Ovary (tissue), 9 donors: ENCODE measurements around the gene PPP6R3. TPM values are rescaled to one million over a fixed set of nuclear protein-coding genes. Genes with fewer than 3 reads are reported as not detected.

ENCODE experiments used
- DNase-seq, 5 donors: peaks; one replicate each; pipeline ENCODE4 v3.0.0-alpha.2; 2019 to 2020
- H3K27ac ChIP-seq, 2 donors: fragments of 200-600 bp; one replicate each; pipeline versions ENCODE4 v1.5.1 to v1.8.0; 2019 to 2022
- H3K27me3 ChIP-seq: fragments of 200-600 bp; one replicate; pipeline ENCODE4 v1.8.0; 2022
- H3K36me3 ChIP-seq: fragments of 200-600 bp; sonication (generic); one replicate; pipeline ENCODE4 v1.5.1; 2019
- H3K4me1 ChIP-seq: one replicate; pipeline ENCODE4 v1.8.1; 2013; ENCODE audit warnings: mild to moderate bottlenecking, moderate library complexity; ENCODE audit not compliant: insufficient read depth
- H3K4me3 ChIP-seq: fragments of 200-600 bp; sonication (generic); one replicate; pipeline ENCODE4 v1.5.1; 2017
- H3K9me3 ChIP-seq, 2 donors: fragments of 200-600 bp in 1 of 2; sonication (generic) in 1 of 2; one replicate each; pipeline versions ENCODE4 v1.5.1 to v1.8.1; 2013 to 2019; ENCODE audit warnings: mild to moderate bottlenecking in 1 of 2, moderate library complexity in 1 of 2
- EP300 ChIP-seq: sonication (generic); formaldehyde crosslinking; IDR thresholded peaks from one replicate; pipeline ENCODE4 v1.6.1; 2017; ENCODE audit warnings: antibody characterized with exemption
- POLR2A ChIP-seq: fragments of 450-650 bp; IDR thresholded peaks from one replicate; pipeline ENCODE4 v1.6.1; 2017; ENCODE audit warnings: antibody characterized with exemption, mild to moderate bottlenecking, moderate library complexity
- WGBS, 3 donors: extraction: QIAGEN DNeasy Blood & Tissue Kit in 1 of 3; methylation state at CpG; one replicate each; pipeline versions ENCODE4 v1.1.5 to v1.1.7; 2013 to 2017; 5-methylcytosine and 5-hydroxymethylcytosine counted together
- intact Hi-C, 4 donors: fragments of 100-400 bp; cut with DNase I; formaldehyde crosslinking; loops; one replicate each; pipeline versions ENCODE4 v1.11.0 to v1.15.1; 2022 to 2023
- polyA plus RNA-seq, 2 donors: library from polyadenylated mRNA; stranded (reverse); fragments of 200-250 nt in 1 of 2; fragments of 350-450 nt in 1 of 2; fragmentation: Illumina TruSeq in 1 of 2; extraction: RNeasy Lipid Tissue Mini Kit (QIAGEN cat#74804) in 1 of 2; gene quantifications; one replicate each; pipeline ENCODE4 v1.2.3, GENCODE V29; 2013 to 2014
- total RNA-seq, 7 donors: library from RNA; depleted of rRNA in 2 of 7; stranded (reverse); fragments of >200 nt in 2 of 7; fragmentation: NEBNext Ultra II Directional in 3 of 7; extraction: Animal tissue kit (Norgen Biotek cat#: 25700) in 3 of 7; gene quantifications; one replicate each; pipeline versions ENCODE4 v1.1.0 to v1.2.4, GENCODE V29; 2016 to 2023
- TF ChIP-seq, protein P1 (sequence below), 3 donors: fragments of 450-650 bp in 2 of 3; fragments of 200-600 bp in 1 of 3; IDR thresholded peaks; one replicate each; pipeline versions ENCODE4 v1.5.1 to v1.8.0; 2016 to 2022; ENCODE audit warnings: antibody characterized with exemption in 3 of 3, mild to moderate bottlenecking in 1 of 3
- donor health status: DM: no; HTN: no; CAD: no; lungs with moderate emphysema.
- donor health status: DM: no; HTN: no; CAD: no.
- donor health status: Bipolar disorder and iron deficiency.
- donor health status: DM: yes; HTN: yes; CAD: no.
- donor health status: DM: no; HTN: no; CAD: no.
- donor health status: DM: yes; HTN: yes; CAD: no.

Gene PPP6R3
- total and polyA plus RNA-seq, 9 donors: 36.4 to 122 (median 103) TPM

DNA sequence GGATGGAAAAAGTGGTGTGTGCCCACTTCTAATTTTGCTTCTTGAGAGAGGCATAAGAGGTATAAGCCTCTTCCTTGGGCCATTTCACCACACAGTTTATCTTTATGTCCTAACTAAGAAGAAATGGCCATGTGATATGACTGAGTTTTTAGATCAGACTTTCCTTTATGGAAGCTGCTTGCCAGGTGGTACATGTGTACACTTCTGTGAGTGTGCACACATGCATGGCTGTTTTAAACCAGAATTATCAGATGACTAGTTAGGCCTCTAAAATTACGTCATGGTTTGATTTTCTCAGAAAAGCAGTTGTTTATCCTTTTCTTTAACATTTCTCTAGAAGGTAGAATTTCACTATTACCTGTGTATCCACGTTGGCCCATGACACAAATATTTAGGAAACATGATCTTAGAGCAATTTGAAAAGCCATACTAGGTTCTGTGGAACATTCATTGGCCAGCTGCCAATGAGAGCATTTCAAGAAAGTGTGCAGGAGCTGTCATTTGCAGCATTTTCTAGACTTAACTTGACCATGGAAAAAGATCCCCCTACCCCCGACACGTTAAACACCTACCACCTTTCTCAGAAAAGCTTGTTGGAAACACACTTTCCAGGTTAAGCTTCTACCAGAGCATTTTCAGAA lies 114.6 kb downstream of the PPP6R3 start:
- Histone ChIP-seq H3K4me3 (no peak overlapping the region), H3K9me3 (no peaks in the 10 kb centered on the region), H3K27ac (no peak overlapping the region), H3K4me1 (no peaks in the 10 kb centered on the region), H3K27me3 (no peaks in the 10 kb centered on the region), H3K36me3 (no peaks in the 10 kb centered on the region)
- no peak for TF ChIP-seq POLR2A
- no peak for TF ChIP-seq EP300
- TF ChIP-seq, protein P1, sequence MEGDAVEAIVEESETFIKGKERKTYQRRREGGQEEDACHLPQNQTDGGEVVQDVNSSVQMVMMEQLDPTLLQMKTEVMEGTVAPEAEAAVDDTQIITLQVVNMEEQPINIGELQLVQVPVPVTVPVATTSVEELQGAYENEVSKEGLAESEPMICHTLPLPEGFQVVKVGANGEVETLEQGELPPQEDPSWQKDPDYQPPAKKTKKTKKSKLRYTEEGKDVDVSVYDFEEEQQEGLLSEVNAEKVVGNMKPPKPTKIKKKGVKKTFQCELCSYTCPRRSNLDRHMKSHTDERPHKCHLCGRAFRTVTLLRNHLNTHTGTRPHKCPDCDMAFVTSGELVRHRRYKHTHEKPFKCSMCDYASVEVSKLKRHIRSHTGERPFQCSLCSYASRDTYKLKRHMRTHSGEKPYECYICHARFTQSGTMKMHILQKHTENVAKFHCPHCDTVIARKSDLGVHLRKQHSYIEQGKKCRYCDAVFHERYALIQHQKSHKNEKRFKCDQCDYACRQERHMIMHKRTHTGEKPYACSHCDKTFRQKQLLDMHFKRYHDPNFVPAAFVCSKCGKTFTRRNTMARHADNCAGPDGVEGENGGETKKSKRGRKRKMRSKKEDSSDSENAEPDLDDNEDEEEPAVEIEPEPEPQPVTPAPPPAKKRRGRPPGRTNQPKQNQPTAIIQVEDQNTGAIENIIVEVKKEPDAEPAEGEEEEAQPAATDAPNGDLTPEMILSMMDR (IDR thresholded peaks at IDR 0.05): no peak
- intact Hi-C loops: no loop called here
- no peak for DNase-seq
- WGBS, 3 donors: 88 to 94% (median 90%) methylated on average over 4 of the region's 4 CpGs

DNA sequence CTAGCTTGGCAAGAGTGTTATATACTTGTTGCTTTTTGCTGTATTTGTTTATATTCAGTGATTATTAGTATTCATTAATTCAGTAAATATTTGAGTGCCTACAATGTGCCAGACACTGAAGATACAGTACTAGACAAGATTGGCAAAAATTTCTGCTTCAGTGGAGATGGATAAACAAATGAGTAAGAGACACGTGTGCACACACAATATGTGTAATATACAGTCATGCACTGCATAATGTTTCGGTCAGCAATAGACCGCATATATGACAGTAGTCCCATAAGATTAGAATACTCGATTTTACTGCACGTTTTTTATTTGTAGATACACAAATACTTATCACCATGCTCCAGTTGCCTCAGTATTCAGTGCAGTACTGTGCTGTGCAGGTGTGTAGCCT lies 118.9 kb downstream of the PPP6R3 start:
- peaks cover 1% of the 10 kb centered on the region for H3K4me1 ChIP-seq
- no peaks in the 10 kb centered on the region for H3K9me3 ChIP-seq
- 88 to 91% (median 90%) methylated on average over 5 of the region's 5 CpGs for WGBS, 3 donors
- no peaks in the 10 kb centered on the region for H3K27me3 ChIP-seq
- no peak for DNase-seq
- intact Hi-C loops: no loop called here
- TF ChIP-seq, protein P1 (IDR thresholded peaks at IDR 0.05): no peak
- TF ChIP-seq POLR2A (no peak), EP300 (no peak)
- H3K4me3 ChIP-seq: no peak overlapping the region
- no peak overlapping the region for H3K27ac ChIP-seq
- H3K36me3 ChIP-seq: no peaks in the 10 kb centered on the region

DNA sequence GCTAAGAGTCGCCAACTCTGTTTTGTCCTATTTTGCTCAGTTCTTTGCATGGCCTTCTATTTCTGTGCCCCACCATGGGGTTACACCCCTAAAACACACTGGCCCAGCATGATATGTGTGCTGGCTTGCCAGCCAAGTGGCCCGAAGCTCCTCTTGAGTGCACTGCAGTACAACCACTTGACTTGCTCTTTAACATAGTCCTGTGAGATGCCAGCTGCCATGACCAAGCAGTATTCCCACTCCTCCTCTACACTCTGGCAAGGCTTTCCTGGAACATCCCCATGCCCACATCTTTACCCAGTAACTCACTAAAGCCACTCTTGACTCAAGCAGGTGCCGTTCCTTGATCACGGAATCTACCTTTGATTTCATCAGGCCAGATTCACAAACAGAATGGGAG lies 120.9 kb downstream of the PPP6R3 start:
- H3K4me1 ChIP-seq: peaks cover 1% of the 10 kb centered on the region
- no peaks in the 10 kb centered on the region for H3K36me3 ChIP-seq
- no peak overlapping the region for H3K27ac ChIP-seq
- TF ChIP-seq EP300 (no peak), POLR2A (no peak)
- TF ChIP-seq, protein P1 (IDR thresholded peaks at IDR 0.05): no peak
- intact Hi-C loops: no loop called here
- no peak overlapping the region for H3K4me3 ChIP-seq
- H3K9me3 ChIP-seq: no peaks in the 10 kb centered on the region
- DNase-seq: no peak
- no peaks in the 10 kb centered on the region for H3K27me3 ChIP-seq
- 94 to 98% (median 94%) methylated on average over 4 of the region's 4 CpGs for WGBS, 3 donors

DNA sequence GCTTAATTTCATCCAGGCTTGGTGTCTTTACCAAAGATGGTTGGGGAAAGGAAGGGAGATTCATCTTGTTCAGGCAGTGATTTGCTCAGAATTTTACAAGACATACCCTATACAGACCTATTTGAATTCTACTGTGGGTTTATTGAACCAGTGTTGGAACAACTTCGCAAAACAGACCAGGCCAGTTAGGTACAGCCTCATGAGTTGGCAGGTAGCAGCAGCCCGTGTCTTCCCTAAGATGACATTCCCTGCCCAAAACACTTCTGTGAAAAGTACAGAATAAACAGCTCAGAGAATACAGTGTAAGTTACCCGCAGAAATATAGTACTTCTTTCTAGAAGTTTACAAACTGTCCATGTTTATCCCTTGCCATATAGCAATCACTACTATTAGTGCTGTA lies 121.3 kb downstream of the PPP6R3 start:
- Histone ChIP-seq H3K36me3 (no peaks in the 10 kb centered on the region), H3K27ac (no peak overlapping the region), H3K27me3 (no peaks in the 10 kb centered on the region), H3K4me3 (no peak overlapping the region), H3K4me1 (peaks cover 1% of the 10 kb centered on the region), H3K9me3 (no peaks in the 10 kb centered on the region)
- no peak for TF ChIP-seq POLR2A
- TF ChIP-seq, protein P1 (IDR thresholded peaks at IDR 0.05): no peak
- TF ChIP-seq EP300: no peak
- intact Hi-C loops: no loop called here
- WGBS, 3 donors: 92 to 93% (median 92%) methylated on average over 3 of the region's 3 CpGs
- DNase-seq: no peak
